Right lobe of liver (tissue), 4 donors: Measurements from ENCODE around the gene SLC4A4.

Experiments used
- POLR2A ChIP-seq: fragments of 450-650 bp; IDR thresholded peaks from one replicate; pipeline ENCODE4 v1.6.1; 2017; ENCODE audit warnings: antibody characterized with exemption, mild to moderate bottlenecking
- TF ChIP-seq, protein P1 (sequence below), 4 donors: fragments of 200-600 bp in 3 of 4; fragments of 450-650 bp in 1 of 4; IDR thresholded peaks; one replicate each; pipeline versions ENCODE4 v1.5.1 to v1.8.0; 2016 to 2022; ENCODE audit warnings: antibody characterized with exemption in 4 of 4, mild to moderate bottlenecking in 2 of 4
- donor health status: DM: no; HTN: no; CAD: no.
- donor health status: DM: no; HTN: no; CAD: no.
- donor health status: DM: no; HTN: yes; CAD: no.

DNA sequence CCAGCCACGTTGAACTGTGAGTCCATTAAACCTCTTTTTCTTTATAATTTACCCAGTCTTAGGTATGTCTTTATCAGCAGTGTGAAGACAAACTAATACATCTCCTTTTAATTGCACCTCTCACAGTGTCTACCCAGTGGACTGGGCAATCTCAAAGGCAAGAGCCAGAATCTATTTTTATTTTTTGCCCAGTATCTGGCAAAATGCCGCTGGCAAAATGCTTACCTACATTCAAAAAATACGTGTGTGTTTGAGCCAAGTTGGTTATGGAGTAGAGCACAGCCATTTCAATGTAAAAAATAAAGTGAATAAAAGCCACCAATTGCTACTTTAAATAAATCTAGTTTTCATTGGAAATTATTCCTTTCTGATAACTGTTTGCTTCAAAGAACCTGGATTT, 245.2 kb downstream of the SLC4A4 start:
- TF ChIP-seq, protein P1, sequence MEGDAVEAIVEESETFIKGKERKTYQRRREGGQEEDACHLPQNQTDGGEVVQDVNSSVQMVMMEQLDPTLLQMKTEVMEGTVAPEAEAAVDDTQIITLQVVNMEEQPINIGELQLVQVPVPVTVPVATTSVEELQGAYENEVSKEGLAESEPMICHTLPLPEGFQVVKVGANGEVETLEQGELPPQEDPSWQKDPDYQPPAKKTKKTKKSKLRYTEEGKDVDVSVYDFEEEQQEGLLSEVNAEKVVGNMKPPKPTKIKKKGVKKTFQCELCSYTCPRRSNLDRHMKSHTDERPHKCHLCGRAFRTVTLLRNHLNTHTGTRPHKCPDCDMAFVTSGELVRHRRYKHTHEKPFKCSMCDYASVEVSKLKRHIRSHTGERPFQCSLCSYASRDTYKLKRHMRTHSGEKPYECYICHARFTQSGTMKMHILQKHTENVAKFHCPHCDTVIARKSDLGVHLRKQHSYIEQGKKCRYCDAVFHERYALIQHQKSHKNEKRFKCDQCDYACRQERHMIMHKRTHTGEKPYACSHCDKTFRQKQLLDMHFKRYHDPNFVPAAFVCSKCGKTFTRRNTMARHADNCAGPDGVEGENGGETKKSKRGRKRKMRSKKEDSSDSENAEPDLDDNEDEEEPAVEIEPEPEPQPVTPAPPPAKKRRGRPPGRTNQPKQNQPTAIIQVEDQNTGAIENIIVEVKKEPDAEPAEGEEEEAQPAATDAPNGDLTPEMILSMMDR (IDR thresholded peaks at IDR 0.05): no peak
- no peak for TF ChIP-seq POLR2A
